ENCODE data around the gene ZNF471. TPM values are rescaled to one million over a fixed set of nuclear protein-coding genes. Genes with fewer than 3 reads are reported as not detected.

ZNF471 gene
- total and polyA plus RNA-seq, 2 of the 13 experiments (the other 11 are each of a cell fraction or from before 2014, with no cell fraction given): not detected

GRCh38 chr19:56538761-56539263, 31.2 kb downstream of the ZNF471 start, which contains the start of gene ZFP28 (continued):
- TF ChIP-seq ATF7 (IDR thresholded peaks at IDR 0.05) (no peak), ATF7 (CRISPR knock-in tag; IDR thresholded peaks at IDR 0.05) (no peak), KLF12 (CRISPR knock-in tag; IDR thresholded peaks at IDR 0.05; ENCODE audit: borderline replicate concordance) (no peak)

- intact Hi-C loops (cut with micrococcal nuclease; ENCODE audit: unreplicated experiment) (no loop called here), in situ Hi-C loops (cut with HindIII; ENCODE audit: extremely low pct_ligation_motif_present, low pct_unique_long_range_greater_than_20kb) (no loop called here)
- Histone ChIP-seq H3K27me3 (ENCODE audit: control insufficient read depth in 1 of 2, insufficient read depth in 2 of 2, low read length in 2 of 2) (no peaks in the 10 kb centered on the region), H3K4me1 (ENCODE audit: insufficient read depth, low read length) (no peaks in the 10 kb centered on the region), H3K36me3 (replicated peaks in 1 of 2; ENCODE audit: control insufficient read depth in 1 of 2, insufficient read depth in 2 of 2, low read length in 2 of 2) (no peaks in the 10 kb centered on the region), H4K20me1 (ENCODE audit: insufficient read depth, low read length) (no peaks in the 10 kb centered on the region), H3K79me2 (ENCODE audit: insufficient read depth, low read length) (no peaks in the 10 kb centered on the region), H3K4me3 (replicated peaks in 1 of 3; ENCODE audit: insufficient read depth in 1 of 3, low read depth in 2 of 3, low read length in 3 of 3) (no peak overlapping the region), H3K4me2 (ENCODE audit: low read depth, low read length) (no peak overlapping the region), H3K9me3 (ENCODE audit: low read length) (peaks cover 94% of the 10 kb centered on the region), H3K27ac (ENCODE audit: extremely low read length, insufficient read depth, low read length) (no peak overlapping the region), H3K9ac (ENCODE audit: insufficient read depth, low read depth, low read length) (no peak overlapping the region), H2AFZ (ENCODE audit: low read length) (no peak overlapping the region)
- ChIA-PET POLR2A (no interaction called here), CTCF (ENCODE audit: low intra/inter-chr PET ratio, low total read pairs) (no interaction called here)
- FAIRE-seq: no peak
- WGBS (ENCODE audit: low lambda C conversion rate): 29% methylated on average over 2 of the region's 2 CpGs
- no peak for ATAC-seq
- TF ChIP-seq HMGXB3 (CRISPR knock-in tag; IDR thresholded peaks at IDR 0.05; ENCODE audit: borderline replicate concordance): no peak
- peak; percentile 66; the same call in 1 of the 2 replicates for TF ChIP-seq CEBPB (IDR thresholded peaks at IDR 0.05; ENCODE audit: borderline replicate concordance, low read depth, low read length)
- no peak for TF ChIP-seq DBP (CRISPR knock-in tag; IDR thresholded peaks at IDR 0.05; ENCODE audit: not compliant biosample characterization)
- no peak for TF ChIP-seq TFDP1 (CRISPR knock-in tag; IDR thresholded peaks at IDR 0.05; ENCODE audit: borderline replicate concordance)
- no TSS peak for BruUV-seq (replicated peaks)
- DNase-seq (ENCODE audit: low spot score): no peak
Measured at GRCh38 chr19:56543776-56544175, 36.1 kb downstream of the ZNF471 start.

Data from HepG2 (cell line).